HT-29 (cell line): ENCODE data around the gene TP63. TPM values are rescaled to one million over a fixed set of nuclear protein-coding genes. Genes with fewer than 3 reads are reported as not detected.

Experiments
- DNase-seq: peaks from one replicate; pipeline ENCODE4 v3.0.0-alpha.2; 2015; ENCODE audit warnings: low spot score
- total RNA-seq: library from RNA; depleted of rRNA; stranded (reverse); fragments of >200 nt; shearing (Covaris generic); gene quantifications from 2 replicates; pipeline ENCODE4 v1.2.3, GENCODE V29; 2014

The TP63 gene
- total RNA-seq, 1 experiment from 2014 or later = not detected

- DNase-seq = no peak
These were observed 52.5 kb downstream of the TP63 start for GRCh38 chr3:189683546-189684255.

- DNase-seq = no peak
These were observed 53.1 kb downstream of the TP63 start for GRCh38 chr3:189684317-189684716.

- DNase-seq = no peak
These were observed 54.1 kb downstream of the TP63 start for GRCh38 chr3:189685291-189685690.

GRCh38 chr3:189685860-189686259 lies 54.7 kb downstream of the TP63 start:
- DNase-seq = no peak

GRCh38 chr3:189687475-189687874 lies 56.3 kb downstream of the TP63 start:
- DNase-seq = peak; percentile 9

DNA sequence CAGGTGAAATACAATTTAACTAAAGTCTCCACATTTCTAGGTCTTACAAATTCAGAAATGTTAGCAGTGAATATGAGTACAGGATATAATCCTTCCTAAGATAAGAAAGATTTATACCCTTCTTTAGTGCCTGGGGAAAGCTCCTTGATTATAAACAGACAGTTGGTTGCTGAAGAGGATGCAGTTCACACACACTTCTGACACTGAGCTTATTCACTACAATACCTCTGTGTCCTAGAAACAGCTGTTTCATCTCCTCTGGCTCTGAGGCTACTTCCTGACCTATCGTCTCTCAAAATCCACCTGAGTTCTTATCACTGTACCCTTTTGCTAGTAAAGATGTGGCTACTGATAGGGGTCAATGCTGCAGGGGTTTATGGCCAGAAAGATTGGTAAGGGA lies 57.1 kb downstream of the TP63 start:
- no peak for DNase-seq

- DNase-seq = no peak
These were observed 58.4 kb downstream of the TP63 start for GRCh38 chr3:189689625-189690024.

- no peak for DNase-seq
These were observed 59.0 kb downstream of the TP63 start for GRCh38 chr3:189690237-189690636.

- DNase-seq = no peak
These were observed 59.5 kb downstream of the TP63 start for GRCh38 chr3:189690672-189691071.

DNA sequence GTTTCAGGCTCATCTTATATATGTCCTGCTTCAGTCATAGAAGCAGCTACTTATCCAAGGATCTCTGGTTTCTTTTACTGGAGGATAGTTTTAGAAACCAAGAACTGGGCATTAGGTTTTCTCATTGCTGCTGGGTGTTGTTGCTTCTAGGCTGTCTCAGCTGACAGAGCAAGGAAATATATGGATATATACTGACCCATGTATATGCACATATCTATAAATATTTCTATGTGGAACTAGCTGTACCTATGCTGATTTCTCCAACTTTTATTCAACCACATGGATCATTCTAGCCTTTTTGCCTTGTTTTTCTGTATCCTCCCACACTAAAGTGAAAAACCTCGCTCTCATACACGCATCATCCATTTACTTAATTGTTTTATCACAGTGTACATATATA lies 64.2 kb downstream of the TP63 start:
- no peak for DNase-seq

DNA sequence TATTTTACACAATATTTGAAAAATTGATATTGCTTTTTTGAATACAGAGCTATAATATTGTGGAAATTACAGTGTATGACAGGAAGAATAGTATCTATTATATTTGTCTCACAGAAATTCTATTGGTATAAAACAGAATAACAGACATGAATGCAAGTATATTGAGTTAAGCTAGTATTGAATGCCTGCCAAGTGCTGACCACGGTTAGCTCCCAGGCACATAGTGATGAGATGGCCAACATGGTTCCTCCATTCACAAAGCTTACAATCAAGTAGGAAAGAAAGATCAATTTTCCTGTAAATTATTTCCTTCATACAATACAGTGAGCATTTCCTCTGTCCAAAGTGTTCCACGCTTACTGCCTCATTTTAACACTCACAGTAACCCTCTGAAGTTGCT lies 67.6 kb downstream of the TP63 start:
- no peak for DNase-seq

- no peak for DNase-seq
These were observed 68.7 kb downstream of the TP63 start for GRCh38 chr3:189699885-189700284.

DNA sequence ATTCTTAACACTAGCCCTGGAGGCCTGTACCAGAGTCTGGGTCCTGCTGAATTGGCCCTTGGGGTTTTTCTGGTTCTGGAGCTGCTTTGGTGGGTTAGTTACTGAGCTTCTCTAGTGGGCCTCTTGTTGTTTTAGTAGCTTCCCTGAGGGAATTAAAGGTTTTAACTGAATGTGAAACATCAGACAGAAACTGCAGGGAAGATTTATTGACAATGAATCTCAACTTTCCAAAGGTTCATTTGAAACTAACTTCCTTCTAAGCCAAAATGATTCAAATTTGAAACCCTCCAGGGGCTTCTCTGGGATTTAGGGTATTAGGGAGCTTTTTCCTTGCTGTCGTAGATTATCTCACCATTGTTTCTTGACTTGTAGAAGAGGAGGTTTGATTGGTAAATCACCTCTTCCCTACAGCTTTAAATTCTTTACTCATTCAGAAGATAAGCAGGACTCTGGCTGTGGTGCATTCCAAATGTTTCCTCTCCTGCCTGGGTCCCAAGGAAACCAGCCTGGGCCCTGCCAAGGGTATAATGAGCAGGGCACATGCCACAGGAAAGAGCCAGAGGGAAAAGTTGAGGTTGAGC lies 71.0 kb downstream of the TP63 start:
- no peak for DNase-seq

DNA sequence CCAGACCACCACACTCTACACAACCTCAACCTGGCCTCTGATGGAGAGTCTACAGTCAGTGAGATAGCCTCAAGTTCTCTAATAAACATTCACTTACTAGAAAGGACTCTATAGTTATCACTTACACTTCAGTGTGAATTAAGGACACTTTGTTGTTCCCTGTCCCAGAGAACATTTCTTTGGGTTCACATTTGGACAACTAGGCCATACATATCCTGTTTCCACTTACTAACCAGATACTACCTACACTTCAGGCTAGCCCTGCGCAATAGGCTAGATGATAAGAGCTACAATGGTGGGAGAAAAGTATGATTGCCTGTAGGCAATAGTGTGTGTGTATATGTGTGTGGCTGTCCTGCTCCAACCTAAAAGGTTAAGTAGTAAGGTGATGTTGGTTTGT lies 72.7 kb downstream of the TP63 start:
- DNase-seq = no peak

- DNase-seq = no peak
These were observed 77.2 kb downstream of the TP63 start for GRCh38 chr3:189708375-189708774.

DNA sequence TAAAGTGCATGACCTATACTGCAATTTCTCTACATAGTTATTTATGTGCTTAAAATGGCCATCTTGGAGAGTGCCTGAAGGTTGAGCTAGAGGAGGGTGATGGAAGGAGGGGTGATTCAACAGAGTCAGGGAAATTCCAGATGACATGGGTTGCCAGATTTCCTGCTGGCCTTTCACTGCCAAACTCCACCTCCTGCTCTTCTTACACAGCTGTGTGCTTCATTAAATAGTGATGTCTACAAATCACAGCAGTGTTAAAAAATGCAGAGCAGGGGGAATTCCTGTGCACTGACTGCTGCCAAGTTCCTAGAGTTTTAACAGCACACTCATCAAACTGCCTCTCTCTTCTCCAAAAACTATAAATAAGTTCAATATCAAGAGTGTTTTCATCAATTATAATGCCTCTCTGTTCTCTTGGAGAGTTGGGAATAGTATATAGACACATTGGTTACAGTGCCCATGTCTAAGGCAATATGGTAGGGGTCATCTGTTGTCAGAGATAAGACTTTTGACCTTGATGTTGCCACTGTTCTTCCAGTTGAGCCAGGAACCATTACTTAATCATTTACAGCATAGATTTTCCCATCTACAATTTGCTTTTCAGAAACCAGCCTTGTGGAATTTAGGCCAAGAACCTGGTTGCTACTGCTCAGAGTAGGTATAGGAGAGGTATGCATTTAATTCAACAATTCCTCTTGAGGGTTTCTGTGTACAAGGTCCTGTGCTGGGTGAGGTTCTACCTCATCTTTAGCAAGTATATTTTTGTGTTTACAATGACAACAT lies 79.6 kb downstream of the TP63 start:
- no peak for DNase-seq

GRCh38 chr3:189712906-189713483 lies 81.8 kb downstream of the TP63 start:
- no peak for DNase-seq

DNA sequence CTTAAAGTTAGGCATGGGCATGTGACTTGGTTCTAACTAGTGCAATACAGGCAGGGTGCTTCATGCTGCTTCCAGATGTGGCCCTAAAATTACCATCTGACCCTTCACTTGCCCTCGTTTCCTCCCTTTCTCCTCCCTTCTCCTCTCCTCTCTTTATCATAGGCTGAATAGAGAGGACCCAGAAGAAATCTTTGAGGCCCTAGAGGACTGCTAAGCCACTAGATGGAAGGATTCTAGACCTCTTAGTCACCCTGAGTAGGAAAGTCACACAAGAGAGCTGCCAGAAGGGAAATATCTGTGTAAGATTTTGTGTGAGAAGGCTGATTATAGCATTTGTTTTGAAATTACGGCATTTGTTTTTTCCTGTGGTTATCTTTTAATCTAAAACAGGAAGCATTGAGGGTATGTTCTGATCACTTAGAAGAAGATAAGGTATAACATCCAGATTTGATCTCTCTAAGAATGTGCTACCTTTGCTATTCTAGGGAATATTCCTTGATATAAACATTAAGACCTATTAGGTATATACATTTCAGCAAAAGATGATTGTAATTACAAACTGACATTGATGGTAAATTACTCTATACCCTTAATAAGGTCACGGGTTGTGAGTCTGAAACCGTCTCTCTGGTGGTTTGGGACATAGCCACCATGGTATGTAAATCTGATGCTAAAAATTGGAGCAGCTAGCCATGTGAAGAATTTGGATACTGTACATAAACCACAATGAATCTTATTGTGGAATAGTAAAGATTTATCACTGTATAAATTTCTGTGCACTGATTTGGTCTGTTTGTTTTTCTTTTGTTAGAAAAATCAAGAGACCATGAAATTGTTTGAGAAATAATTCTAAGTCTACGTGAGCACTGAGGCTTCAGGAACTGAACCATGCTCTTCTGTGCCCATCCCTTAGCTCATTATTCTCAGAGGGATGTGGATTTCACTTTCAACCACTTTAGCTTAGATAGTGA lies 84.1 kb downstream of the TP63 start:
- DNase-seq = no peak

GRCh38 chr3:189718215-189718614 lies 87.0 kb downstream of the TP63 start:
- no peak for DNase-seq

GRCh38 chr3:189720736-189721417 lies 89.7 kb downstream of the TP63 start:
- DNase-seq = no peak
